Liver (tissue), 3 donors: Measurements from ENCODE around the gene OR2G3.

Experiments used
- CTCF ChIP-seq: fragments of 150-350 bp; IDR thresholded peaks from 2 replicates; pipeline ENCODE4 v1.5.1; 2017; ENCODE audit warnings: improper control_type of control experiment, low read depth, low read length; ENCODE audit not compliant: missing input control
- JUND ChIP-seq, 2 donors: IDR thresholded peaks; 2 replicates each; pipeline ENCODE4 v1.6.1; 2016; ENCODE audit warnings: antibody characterized with exemption in 2 of 2
- MAX ChIP-seq: IDR thresholded peaks from 2 replicates; pipeline ENCODE4 v1.6.1; 2016; ENCODE audit warnings: antibody characterized with exemption
- RAD21 ChIP-seq, 2 donors: IDR thresholded peaks; 2 replicates each; pipeline ENCODE4 v1.6.1; 2016; ENCODE audit warnings: antibody characterized with exemption in 2 of 2, mild to moderate bottlenecking in 2 of 2
- REST ChIP-seq: IDR thresholded peaks from 2 replicates; pipeline ENCODE4 v1.6.1; 2016; ENCODE audit warnings: antibody characterized with exemption, mild to moderate bottlenecking
- TAF1 ChIP-seq: conservative IDR thresholded peaks from 2 replicates; pipeline ENCODE4 v1.6.1; 2016; ENCODE audit warnings: antibody characterized with exemption, mild to moderate bottlenecking
- donor health status: healthy.
- donor health status: healthy.

GRCh38 chr1:247642742-247643141 lies 37.4 kb downstream of the OR2G3 start:
- TF ChIP-seq REST: no peak
- no peak for TF ChIP-seq CTCF
- no peak for TF ChIP-seq MAX
- TF ChIP-seq TAF1: no peak
- no peak for TF ChIP-seq RAD21 (IDR thresholded peaks at IDR 0.05)
- TF ChIP-seq JUND (IDR thresholded peaks at IDR 0.05): no peak
